Bronchial epithelial cell (primary cell): ENCODE data around the gene FUT1. TPM values are rescaled to one million over a fixed set of nuclear protein-coding genes. Genes with fewer than 3 reads are reported as not detected.

ENCODE experiments used
- DNase-seq: peaks from one replicate; pipeline ENCODE4 v3.0.0-alpha.2; 2010; ENCODE audit warnings: low read depth
- FAIRE-seq: peaks from 2 replicates; lab custom pipeline; 2011; peaks lifted over from hg19 to GRCh38; lab: Jason Lieb, UNC
- H3K27me3 ChIP-seq: 2 replicates; pipeline ENCODE4 v1.5.1; 2011; ENCODE audit warnings: low read length; ENCODE audit not compliant: control insufficient read depth, insufficient read depth
- H3K36me3 ChIP-seq: 2 replicates; pipeline ENCODE4 v1.5.1; 2011; ENCODE audit warnings: low read length; ENCODE audit not compliant: control insufficient read depth, insufficient read depth
- H3K4me3 ChIP-seq: 2 replicates; pipeline ENCODE4 v1.5.1; 2011; ENCODE audit warnings: mild to moderate bottlenecking, low read depth, low read length, control low read depth
- total RNA-seq: library from RNA; depleted of rRNA; stranded (reverse); fragments of >200 nt; gene quantifications from 2 replicates; pipeline ENCODE4 v1.2.1, GENCODE V29; 2014
- TF ChIP-seq, protein P1 (sequence below): IDR thresholded peaks from 2 replicates; pipeline ENCODE4 v1.5.1; 2011; ENCODE audit warnings: mild to moderate bottlenecking, moderate library complexity, low read length, control low read depth, inconsistent platforms; ENCODE audit not compliant: insufficient read depth, severe bottlenecking

Gene FUT1
- total RNA-seq, 1 donor from 2014 or later, result 12.1 TPM

DNA sequence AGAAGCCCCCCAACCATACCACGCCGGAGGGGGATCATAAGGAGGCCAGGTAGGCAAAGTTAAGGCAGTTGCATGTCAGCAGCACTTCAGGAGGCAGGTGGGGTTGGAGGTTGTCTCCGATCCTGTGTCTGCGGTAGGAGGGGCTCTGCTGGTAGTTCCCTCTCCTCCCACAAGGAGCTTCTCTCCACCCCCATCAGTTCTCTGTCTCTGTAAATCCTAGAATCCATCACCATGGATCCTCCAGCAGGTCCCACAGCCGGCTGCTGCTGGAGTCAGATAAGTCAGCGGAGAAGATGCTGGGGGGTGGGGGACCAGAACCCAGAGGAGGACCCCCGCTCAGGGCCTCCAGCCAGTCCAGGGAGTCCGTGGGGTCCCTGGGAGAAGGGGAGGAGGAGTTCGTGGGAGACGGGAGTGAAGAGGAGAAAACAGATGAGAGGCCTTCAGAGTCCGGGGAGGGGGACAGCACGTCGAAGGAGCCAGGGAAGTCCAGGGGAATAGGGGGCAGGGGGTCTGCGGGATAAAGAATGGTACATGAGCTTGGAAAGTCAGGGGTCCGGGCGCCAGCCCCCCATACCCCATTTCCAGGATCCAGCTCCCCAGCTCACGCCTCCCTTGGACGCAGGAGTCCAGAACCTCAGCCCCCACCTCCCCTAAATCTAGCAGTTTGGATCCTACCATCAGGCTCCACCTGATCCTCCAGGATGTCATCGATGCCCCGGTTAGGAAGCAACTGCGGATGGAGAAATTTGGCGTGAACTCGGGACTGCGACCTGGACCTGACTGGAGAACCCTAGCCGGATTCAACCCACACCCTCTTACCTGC lies 39.2 kb downstream of the FUT1 start:
- TF ChIP-seq, protein P1, sequence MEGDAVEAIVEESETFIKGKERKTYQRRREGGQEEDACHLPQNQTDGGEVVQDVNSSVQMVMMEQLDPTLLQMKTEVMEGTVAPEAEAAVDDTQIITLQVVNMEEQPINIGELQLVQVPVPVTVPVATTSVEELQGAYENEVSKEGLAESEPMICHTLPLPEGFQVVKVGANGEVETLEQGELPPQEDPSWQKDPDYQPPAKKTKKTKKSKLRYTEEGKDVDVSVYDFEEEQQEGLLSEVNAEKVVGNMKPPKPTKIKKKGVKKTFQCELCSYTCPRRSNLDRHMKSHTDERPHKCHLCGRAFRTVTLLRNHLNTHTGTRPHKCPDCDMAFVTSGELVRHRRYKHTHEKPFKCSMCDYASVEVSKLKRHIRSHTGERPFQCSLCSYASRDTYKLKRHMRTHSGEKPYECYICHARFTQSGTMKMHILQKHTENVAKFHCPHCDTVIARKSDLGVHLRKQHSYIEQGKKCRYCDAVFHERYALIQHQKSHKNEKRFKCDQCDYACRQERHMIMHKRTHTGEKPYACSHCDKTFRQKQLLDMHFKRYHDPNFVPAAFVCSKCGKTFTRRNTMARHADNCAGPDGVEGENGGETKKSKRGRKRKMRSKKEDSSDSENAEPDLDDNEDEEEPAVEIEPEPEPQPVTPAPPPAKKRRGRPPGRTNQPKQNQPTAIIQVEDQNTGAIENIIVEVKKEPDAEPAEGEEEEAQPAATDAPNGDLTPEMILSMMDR, result peak; percentile 35
- no peak for FAIRE-seq
- peak overlapping the region; percentile 51 for H3K4me3 ChIP-seq
- H3K36me3 ChIP-seq, result no peaks in the 10 kb centered on the region
- no peaks in the 10 kb centered on the region for H3K27me3 ChIP-seq
- no peak for DNase-seq

DNA sequence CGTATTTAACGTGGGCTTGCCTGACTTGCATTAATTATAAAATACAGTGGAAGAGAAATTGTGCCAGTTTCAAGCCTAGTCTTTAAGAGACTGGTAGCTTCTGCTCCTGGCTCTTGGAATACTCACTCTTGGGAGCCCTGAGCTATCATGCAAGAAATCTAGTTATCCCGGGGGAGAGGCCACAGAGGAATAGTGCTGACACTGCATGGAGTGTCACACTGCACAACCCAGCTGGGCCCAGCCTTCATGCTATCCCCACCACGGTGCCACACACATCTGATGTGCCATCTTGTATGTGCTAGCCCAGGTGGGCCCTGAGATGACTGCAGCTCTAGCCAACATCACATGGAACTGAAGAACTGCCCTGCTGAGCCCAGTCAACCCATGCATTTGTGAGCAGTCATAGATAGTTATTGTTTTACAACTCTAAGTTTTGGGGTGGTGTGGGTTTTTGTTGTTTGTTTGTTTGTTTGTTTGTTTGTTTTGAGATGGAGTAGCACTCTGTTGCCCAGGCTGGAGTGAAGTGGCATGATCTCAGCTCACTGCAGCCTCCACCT lies 41.3 kb downstream of the FUT1 start:
- FAIRE-seq, result no peak
- TF ChIP-seq, protein P1, result no peak
- H3K27me3 ChIP-seq, result no peaks in the 10 kb centered on the region

DNA sequence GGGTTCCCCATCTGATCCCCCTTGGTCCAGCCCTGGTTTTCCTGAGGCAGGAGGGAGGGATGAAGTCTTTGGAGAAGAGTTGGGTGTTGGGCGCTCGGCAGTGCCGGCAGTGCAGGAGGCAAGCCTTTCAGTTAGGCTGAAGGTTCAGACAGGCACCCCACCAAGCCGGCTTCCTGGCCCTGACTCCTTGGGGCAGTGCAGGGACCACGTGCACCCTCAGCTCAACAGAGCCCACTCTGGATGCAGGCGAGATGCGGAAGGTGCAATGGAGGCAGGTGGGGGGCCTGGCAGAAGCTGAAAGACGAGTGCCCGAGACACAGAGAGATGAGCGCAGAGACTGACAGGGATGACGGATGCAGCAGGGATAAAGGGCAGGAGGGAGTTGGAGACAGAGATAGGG lies 44.0 kb downstream of the FUT1 start:
- Histone ChIP-seq H3K27me3 (no peaks in the 10 kb centered on the region), H3K36me3 (no peaks in the 10 kb centered on the region), H3K4me3 (no peak overlapping the region)
- TF ChIP-seq, protein P1, result no peak
- no peak for FAIRE-seq
- DNase-seq, result no peak

More for the DNA sequence above, 41.3 kb downstream of the FUT1 start:
- no peak overlapping the region for H3K4me3 ChIP-seq
- H3K36me3 ChIP-seq, result no peaks in the 10 kb centered on the region
- no peak for DNase-seq

DNA sequence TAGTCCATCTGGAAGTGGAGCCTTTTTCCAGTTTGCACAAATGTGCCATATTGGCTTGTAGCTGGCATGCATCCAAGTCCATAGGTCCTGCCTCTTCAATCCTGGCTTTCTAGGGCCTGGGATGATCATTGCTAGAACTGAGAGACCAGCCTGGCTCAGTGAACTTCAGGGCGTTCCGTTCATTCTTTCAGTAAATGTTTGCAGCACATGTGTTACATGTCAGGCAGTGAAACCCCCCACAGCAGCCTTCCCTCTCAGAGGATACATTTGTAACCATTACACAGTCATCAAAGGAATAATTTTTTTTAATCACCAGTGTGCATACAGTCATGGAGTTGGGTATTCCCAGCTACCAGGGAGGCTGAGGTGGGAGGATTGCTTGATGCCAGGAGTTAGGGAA lies 47.0 kb downstream of the FUT1 start:
- Histone ChIP-seq H3K36me3 (no peaks in the 10 kb centered on the region), H3K27me3 (no peaks in the 10 kb centered on the region), H3K4me3 (no peak overlapping the region)
- FAIRE-seq, result no peak
- TF ChIP-seq, protein P1, result no peak
- DNase-seq, result no peak

DNA sequence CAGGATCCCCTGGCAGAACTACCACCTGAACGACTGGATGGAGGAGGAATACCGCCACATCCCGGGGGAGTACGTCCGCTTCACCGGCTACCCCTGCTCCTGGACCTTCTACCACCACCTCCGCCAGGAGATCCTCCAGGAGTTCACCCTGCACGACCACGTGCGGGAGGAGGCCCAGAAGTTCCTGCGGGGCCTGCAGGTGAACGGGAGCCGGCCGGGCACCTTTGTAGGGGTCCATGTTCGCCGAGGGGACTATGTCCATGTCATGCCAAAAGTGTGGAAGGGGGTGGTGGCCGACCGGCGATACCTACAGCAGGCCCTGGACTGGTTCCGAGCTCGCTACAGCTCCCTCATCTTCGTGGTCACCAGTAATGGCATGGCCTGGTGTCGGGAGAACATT lies 49.1 kb downstream of the FUT1 start:
- DNase-seq, result no peak
- no peak overlapping the region for H3K4me3 ChIP-seq
- FAIRE-seq, result peak; percentile 23
- no peaks in the 10 kb centered on the region for H3K36me3 ChIP-seq
- TF ChIP-seq, protein P1, result no peak
- no peaks in the 10 kb centered on the region for H3K27me3 ChIP-seq
